Measurements from ENCODE around the gene MIP. TPM values are rescaled to one million over a fixed set of nuclear protein-coding genes. Genes with fewer than 3 reads are reported as not detected.

The MIP gene
- total RNA-seq, 2 experiments from 2014 or later = not detected

Other genes starting within 250 kb of the MIP start
- 10 to 100 TPM; 26.0 TPM for gene RNF41, start 232.7 kb downstream of the MIP start, total RNA-seq
- gene NABP2, start 230.3 kb downstream of the MIP start, total RNA-seq = 10 to 100 TPM; 57.4 to 59.0 TPM
- 1 to 10 TPM in 1 of 2 experiments, under 1 TPM in 1; 0.98 to 1.8 TPM for gene SLC39A5, start 224.6 kb downstream of the MIP start, total RNA-seq
- 10 to 100 TPM; 23.6 to 25.6 TPM for gene ANKRD52, start 196.3 kb downstream of the MIP start, total RNA-seq
- 1 to 10 TPM; 3.5 to 6.1 TPM for gene COQ10A, start 187.7 kb downstream of the MIP start, total RNA-seq
- gene CS, start 154.3 kb downstream of the MIP start, total RNA-seq = 100 to 1,000 TPM; 330 to 336 TPM
- 10 to 100 TPM; 47.5 to 57.3 TPM for gene CNPY2, start 138.7 kb downstream of the MIP start, total RNA-seq
- 10 to 100 TPM; 82.7 to 85.4 TPM for gene PAN2, start 120.7 kb downstream of the MIP start, total RNA-seq
- 10 to 100 TPM in 1 of 2 experiments, 1 to 10 TPM in 1; 9.0 to 12.6 TPM for gene IL23A, start 115.8 kb downstream of the MIP start, total RNA-seq
- gene STAT2, start 94.5 kb downstream of the MIP start, total RNA-seq = 100 to 1,000 TPM; 109 to 119 TPM
- not detected for gene APOF, start 91.8 kb downstream of the MIP start, total RNA-seq
- 10 to 100 TPM; 69.9 to 70.8 TPM for gene TIMELESS, start 5.2 kb downstream of the MIP start, total RNA-seq
- 1 to 10 TPM; 2.2 TPM for gene SPRYD4, start 13.9 kb upstream of the MIP start, total RNA-seq
- 1 to 10 TPM; 4.6 to 5.5 TPM for gene GLS2, start 33.5 kb upstream of the MIP start, total RNA-seq
- gene RBMS2, start 67.2 kb upstream of the MIP start, total RNA-seq = 1 to 10 TPM; 2.5 to 5.1 TPM
- 10 to 100 TPM; 78.3 to 80.0 TPM for gene BAZ2A, start 175.7 kb upstream of the MIP start, total RNA-seq
- gene ATP5F1B, start 191.3 kb upstream of the MIP start, total RNA-seq = 100 to 1,000 TPM; 854 to 863 TPM
- gene PTGES3, start 233.6 kb upstream of the MIP start, total RNA-seq = 100 to 1,000 TPM; 289 to 293 TPM

Measured in activated naive CD4-positive, alpha-beta T cell treated with anti-CD3 and anti-CD28 coated beads for 36 hours (primary cell).